HFF-Myc (cell line): Measurements from ENCODE around the gene DCUN1D5.

Experiments used
- DNase-seq: peaks from one replicate; pipeline ENCODE4 v3.0.0-alpha.2; 2011; ENCODE audit warnings: low read depth; ENCODE audit errors: extremely low read depth
- H3K4me3 ChIP-seq: replicated peaks from 2 replicates; pipeline ENCODE4 v1.5.1; 2011; ENCODE audit warnings: low read depth, mild to moderate bottlenecking, control low read depth, low read length
- CTCF ChIP-seq: IDR thresholded peaks from 2 replicates; pipeline ENCODE4 v1.5.1; 2012; ENCODE audit warnings: mild to moderate bottlenecking, low read depth, low read length, control low read depth; ENCODE audit errors: missing control alignments

DCUN1D5 gene

GRCh38 chr11:103091801-103092524, at the start of gene DCUN1D5:
TSS of gene DCUN1D5 (minus strand) at chr11:103092160. CDS start at chr11:103091872, 288 bp downstream.
- peak; percentile 81 for DNase-seq
- H3K4me3 ChIP-seq = peak within 1 kb of the TSS; percentile 96
- no peak for TF ChIP-seq CTCF

GRCh38 chr11:103125462-103125861, 33.5 kb upstream of the DCUN1D5 start:
- no peak for TF ChIP-seq CTCF
- no peak for DNase-seq
- no peak overlapping the region for H3K4me3 ChIP-seq

- no peak overlapping the region for H3K4me3 ChIP-seq
- DNase-seq = no peak
- TF ChIP-seq CTCF = no peak
Observed at GRCh38 chr11:103114836-103115235, 22.9 kb upstream of the DCUN1D5 start.

GRCh38 chr11:103112364-103112763, 20.4 kb upstream of the DCUN1D5 start:
- no peak for TF ChIP-seq CTCF
- no peak for DNase-seq
- peak overlapping the region; percentile 85 for H3K4me3 ChIP-seq

- peak overlapping the region; percentile 85 for H3K4me3 ChIP-seq
- no peak for TF ChIP-seq CTCF
- DNase-seq = no peak
Observed at GRCh38 chr11:103111400-103111799, 19.4 kb upstream of the DCUN1D5 start.

GRCh38 chr11:103110391-103110790, 18.4 kb upstream of the DCUN1D5 start:
- TF ChIP-seq CTCF = peak; percentile 43
- peak; percentile 14 for DNase-seq
- peak overlapping the region; percentile 85 for H3K4me3 ChIP-seq
